Activated CD8-positive, alpha-beta memory T cell treated with anti-CD3 and anti-CD28 coated beads, Interleukin-2, amount 50 U/mL, for 4 hours (primary cell): ENCODE measurements around the gene ZNF554.
"Not testable (repeated sequence)": the region's sequence is repeated elsewhere in the genome, so short reads cannot be mapped to it uniquely, and the experiment has no call there.

Source experiments
- DNase-seq: peaks from one replicate; pipeline ENCODE4 v3.0.0-alpha.2; 2020

ZNF554 gene

GRCh38 chr19:2791440-2791839, 28.2 kb upstream of the ZNF554 start:
- DNase-seq: no peak

GRCh38 chr19:2791876-2792275, 27.8 kb upstream of the ZNF554 start:
- no peak for DNase-seq

- not testable (repeated sequence) for DNase-seq
Measured at GRCh38 chr19:2792666-2793065, 27.0 kb upstream of the ZNF554 start.

DNA sequence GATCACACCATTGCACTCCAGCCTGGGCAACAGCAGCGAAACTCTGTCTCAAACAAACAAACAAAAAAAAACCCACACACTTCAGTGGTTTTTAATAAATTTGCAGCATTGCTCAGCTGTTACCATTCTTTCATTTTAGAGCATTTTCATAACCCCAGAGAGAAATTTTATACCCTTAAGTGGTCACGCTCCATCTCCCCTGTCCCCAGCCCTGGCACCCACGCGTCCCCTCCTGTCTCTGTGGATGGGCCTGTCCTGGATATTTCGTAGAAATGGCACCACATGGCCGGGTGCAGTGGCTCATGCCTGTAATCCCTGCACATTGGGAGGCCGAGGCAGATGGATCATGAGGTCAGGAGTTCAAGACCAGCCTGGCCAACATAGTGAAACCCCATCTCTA, 26.5 kb upstream of the ZNF554 start:
- no peak for DNase-seq

- no peak for DNase-seq
Measured at GRCh38 chr19:2793577-2793976, 26.1 kb upstream of the ZNF554 start.

- DNase-seq: no peak
Measured at GRCh38 chr19:2795827-2796658, 23.6 kb upstream of the ZNF554 start.

- no peak for DNase-seq
Measured at GRCh38 chr19:2796659-2797266, 22.9 kb upstream of the ZNF554 start.

- DNase-seq: no peak
Measured at GRCh38 chr19:2797280-2797679, 22.4 kb upstream of the ZNF554 start.

DNA sequence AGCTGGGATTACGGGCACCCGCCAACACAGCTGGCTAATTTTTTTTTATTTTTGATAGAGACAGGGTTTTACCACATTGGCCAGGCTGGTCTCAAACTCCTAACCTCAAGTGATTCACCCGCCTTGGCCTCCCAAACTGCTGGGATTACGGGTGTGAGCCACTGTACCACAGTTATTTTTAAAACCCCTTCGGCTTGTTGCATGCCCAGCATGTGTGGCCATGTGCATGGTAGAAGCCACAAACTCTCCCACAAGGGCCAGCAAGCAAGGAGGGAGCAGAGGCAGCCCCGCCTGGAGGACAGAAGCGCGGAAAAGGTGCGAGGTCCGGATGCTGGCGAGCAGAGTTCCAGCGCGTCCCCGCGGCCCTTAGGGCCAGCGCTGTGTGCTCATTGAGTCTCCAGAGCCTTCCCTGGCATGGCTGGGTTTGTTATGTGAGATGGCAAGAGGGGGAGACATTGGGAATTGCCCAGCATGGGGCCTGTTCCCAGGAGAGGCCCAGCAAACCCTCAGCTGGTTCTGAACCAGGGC, 21.4 kb upstream of the ZNF554 start:
- DNase-seq: no peak

- no peak for DNase-seq
Measured at GRCh38 chr19:2798733-2799132, 20.9 kb upstream of the ZNF554 start.

DNA sequence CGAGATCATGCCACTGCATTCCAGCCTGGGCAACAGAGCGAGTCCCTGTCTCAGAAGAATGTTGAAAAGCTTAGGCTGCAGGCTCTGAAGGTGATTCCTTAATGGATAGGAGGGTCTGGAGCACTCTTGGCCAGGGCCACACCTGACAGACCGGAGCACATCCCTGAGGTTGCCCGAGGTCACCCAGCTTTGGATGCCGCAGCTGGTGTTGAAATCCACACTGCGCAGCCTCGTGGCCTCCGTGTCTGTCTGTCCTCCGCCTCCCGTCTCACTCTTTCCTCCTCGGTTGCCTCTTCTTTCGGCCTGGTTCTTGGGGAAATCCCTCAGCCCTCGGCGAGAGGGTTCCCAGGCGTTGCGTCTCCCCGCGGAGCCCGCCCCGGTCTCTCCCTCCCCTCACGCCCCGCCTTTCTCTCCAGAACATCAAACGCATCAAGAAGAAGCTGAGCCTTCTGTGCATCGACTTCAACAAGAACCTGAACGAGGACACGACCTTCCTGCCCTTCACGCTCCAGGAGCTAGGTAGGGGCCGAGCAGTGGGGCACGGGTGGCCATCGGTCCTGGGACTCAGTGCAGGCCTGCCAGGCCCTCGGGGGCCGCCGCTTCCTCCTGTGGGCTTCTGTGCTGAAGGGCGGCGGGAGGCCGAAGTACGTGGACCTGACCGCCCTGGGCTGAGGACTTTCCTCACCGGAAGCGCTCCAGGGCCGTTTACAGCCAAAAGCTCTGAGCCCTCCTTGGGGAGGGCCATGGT, 20.2 kb upstream of the ZNF554 start:
- DNase-seq: no peak

GRCh38 chr19:2800506-2800905, 19.2 kb upstream of the ZNF554 start:
- DNase-seq: no peak

DNA sequence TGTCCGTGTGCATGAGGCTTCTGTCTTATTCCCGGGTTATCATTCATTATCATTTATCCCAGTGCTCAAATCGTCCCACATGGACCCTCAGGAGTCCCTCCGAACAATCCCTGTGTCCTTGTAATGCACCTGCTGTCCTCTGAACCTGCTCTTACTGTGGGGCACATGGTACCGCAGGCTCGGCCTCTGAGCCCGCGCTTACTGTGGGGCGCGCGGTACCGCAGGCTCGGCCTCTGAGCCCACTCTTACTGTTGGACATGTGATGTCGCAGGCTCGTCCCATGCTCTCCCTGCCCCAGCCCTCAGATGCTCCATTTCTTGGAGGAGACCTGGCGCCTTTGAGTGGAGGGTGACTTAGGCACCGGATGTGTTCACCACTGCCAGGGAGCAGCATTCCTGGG, 16.8 kb upstream of the ZNF554 start:
- DNase-seq: no peak

DNA sequence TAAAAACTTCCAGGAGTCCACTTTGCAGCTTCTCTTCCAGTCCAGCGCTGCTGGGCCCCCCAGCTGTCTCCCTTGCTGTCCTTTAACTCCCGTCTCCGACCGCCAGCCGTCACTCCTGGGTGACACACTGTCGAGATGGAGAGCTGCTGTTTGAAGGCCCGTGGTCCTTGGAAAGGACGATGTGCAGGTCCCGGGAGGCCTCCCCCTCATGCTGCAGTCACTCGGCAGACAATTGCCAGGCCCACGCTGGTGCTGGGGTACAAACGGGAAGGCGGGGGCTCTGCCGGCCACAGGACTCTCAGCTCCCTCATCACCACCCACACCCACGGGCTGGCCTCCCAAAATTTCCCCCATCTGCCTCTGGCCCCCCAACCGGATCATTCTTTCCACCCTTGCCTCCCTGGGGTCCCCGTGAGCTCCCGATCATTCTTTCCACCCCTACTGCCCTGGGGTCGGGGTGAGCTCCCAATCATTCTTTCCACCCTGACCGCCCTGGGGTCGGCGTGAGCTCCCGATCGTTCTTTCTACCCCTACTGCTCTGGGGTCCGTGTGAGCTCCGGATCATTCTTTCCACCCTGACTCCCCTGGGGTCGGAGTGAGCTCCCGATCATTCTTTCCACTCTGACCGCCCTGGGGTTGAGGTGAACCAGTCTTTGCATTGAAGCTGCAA, 16.0 kb upstream of the ZNF554 start:
- no peak for DNase-seq

DNA sequence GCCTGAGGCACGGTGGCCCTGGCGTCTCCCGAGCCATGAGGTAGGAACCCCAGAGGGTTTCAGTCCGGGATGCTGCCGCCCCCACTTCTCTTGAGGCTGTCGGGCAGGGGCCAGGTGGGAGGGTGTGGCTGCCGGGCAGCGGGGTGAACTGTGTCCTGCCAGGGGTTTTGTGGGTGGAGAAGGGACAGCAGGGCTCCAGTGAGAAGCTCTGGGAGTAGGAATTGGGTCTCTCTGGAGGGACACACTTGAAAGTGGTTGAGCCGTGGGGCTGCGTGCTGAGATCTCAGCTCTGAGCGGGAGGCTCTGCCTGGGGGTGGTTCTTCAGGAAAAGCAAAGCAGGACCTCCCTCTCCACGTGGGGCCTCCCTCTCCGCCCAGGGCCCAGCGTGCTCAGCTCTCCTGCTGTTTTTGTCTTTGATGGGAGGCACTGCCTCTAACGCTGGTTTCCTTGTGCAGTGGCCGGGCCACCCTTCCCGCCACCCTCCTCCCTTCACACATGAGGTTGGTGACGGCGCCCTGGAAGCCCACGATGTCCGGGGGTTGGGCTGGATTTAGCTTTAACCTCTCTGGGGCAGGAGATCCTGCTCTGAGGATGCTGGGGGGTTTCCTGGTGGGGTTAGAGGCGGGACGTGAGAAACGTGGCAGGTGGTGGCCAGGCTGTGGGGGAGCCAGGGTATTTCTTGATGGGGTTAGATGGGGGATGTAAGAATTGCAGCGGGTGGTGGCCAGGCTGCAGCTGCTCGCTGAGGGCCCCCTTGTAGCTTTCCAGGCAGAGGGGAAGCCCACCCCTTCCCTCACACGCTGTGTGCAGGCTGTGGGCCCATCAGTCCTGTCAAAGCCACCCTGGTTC, 15.3 kb upstream of the ZNF554 start:
- DNase-seq: no peak

DNA sequence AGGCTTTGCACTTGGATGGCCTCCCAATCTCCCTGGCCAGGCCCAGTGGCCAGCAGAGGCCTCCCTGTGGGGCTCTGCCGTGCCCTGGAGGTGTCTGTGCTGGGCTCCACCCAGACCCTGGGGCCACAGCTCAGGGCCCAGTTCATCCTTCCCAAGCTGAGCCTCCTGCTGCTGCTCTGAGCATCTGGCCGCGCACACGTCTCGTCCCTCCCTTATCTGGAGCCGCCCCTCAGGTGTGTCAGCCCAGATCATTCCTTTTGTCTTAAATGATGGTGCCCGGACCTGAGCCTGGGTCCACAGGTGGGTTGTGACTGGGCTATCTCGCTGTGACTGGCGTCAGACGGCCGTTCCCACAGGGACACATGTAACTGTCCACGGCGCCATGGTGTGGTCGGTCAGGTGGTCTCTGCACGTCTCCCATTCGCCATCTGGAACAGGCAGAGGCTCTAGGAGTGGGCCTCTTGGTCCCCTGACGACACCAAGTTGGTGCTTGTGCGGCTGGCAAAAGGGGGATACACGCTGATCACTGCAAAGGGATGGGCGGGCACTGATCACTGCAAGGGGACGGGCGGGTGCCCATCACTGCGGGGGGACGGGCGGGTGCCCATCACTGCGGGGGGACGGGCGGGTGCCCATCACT, 14.3 kb upstream of the ZNF554 start:
- no peak for DNase-seq

DNA sequence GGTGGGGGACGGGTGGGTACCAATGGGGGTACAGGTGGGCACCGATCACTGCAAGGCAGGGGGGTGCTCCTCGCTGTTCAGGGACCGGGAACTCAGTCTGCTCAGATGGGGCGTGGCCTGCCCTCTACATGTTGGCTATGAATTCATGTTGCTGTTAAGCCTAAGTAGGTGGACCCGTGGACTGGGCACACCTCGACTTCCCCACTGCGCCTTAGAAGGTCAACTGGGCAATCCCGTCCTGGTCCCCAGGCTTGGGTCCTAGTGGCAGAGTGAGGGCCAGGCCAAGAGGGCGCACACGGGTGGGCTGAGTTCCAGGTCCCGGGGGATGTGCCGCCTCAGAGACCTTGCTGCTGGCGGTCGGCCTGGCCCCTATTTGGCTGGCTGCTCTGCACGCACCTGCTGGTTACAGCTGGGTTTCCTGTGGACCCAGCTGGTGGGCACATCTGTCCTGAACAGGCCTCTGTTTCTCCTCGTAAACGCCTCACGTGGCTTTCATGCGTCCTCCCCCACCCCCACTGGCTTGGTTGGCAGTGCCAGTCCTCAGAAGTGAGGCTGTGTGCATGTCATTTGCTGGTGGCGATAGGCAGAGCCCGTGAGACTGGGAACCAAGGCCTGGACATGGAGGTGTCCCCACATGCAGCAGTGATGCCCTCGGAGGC, 13.5 kb upstream of the ZNF554 start:
- no peak for DNase-seq

GRCh38 chr19:2806736-2807378, 12.8 kb upstream of the ZNF554 start:
- no peak for DNase-seq

- no peak for DNase-seq
Measured at GRCh38 chr19:2807379-2808128, 12.1 kb upstream of the ZNF554 start.
